GM21423 (cell line): ENCODE measurements around the gene VSIR.

Experiments used
- ATAC-seq: cut with Tn5 transposase; IDR thresholded peaks from one replicate; pipeline ENCODE4 v1.9.1; 2021; ENCODE audit warnings: mild to moderate bottlenecking, moderate library complexity; ENCODE audit not compliant: unreplicated experiment

VSIR gene

DNA sequence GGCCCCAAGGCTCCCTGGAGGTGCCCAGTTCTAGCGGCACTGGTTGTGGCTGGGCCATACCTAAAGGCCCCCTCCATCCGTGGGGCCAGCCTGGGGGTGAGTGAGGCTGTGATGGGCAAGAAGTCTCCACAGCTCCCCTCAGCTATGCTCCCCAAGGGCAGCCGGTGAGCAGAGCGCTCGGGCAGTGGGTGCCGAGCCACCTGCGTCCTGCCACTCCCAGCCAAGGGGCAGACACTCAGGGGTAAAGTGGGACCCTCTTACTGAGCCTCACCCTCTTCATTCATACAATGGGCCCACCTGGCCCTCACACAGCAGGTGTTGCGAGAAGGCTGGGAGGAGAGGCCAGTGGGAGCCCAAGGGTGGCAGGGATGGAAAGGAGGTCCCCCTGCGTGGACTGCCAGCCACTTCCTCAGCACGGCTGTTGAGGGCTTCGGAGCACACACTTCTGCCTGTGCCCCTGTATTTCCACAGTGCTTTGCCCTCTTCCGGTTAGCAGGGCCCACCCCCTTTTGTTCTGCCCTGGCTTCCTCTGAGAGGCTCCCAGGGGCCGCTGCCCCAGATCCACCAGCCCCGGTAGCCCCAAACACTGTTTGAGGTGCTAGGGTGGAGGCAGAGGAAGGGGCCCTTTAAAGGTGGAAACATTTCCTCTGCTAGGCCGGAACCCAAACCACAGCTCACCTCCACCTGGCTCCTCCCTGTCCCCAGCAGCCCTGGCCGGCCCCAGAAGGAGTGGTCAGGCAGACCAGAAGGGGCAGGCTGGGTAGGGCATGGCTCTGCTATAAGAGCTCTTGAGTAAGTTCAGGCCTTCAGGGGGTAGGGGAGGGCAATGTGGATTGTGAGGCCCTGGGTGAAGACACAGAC, 37.4 kb downstream of the VSIR start:
- no peak for ATAC-seq

DNA sequence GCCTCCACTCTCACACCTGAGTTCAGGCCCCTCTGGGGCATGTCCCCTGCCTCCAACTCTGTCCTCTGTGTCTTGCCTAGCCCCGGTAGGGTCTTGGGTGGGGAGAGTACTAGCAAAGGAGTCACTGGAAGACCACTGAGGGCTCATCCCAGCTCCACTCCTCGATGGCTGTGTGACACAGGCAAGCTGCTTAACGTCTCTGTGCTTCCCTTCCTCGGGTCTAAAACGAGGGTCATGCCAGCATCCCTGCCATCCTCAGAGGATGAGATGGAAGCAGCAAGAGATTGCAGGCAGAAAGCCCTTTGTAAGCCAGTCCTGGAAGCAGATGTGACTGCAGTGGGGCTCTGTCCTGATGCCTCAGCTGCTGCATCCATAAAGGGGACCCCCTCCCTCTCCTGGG, 38.5 kb downstream of the VSIR start:
- no peak for ATAC-seq

DNA sequence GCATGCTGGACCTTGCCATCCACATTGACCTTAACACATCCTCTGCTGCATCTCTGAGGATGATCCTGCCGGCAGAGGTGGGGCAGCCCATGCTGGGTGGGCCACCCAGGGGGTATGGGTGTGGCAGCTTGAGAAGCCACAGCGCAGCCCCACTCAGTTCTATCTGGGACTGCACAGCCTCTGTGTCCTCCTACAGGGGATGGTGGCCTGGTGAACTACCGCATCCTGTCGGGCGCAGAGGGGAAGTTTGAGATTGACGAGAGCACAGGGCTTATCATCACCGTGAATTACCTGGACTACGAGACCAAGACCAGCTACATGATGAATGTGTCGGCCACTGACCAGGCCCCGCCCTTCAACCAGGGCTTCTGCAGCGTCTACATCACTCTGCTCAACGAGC, 41.5 kb downstream of the VSIR start:
- no peak for ATAC-seq

DNA sequence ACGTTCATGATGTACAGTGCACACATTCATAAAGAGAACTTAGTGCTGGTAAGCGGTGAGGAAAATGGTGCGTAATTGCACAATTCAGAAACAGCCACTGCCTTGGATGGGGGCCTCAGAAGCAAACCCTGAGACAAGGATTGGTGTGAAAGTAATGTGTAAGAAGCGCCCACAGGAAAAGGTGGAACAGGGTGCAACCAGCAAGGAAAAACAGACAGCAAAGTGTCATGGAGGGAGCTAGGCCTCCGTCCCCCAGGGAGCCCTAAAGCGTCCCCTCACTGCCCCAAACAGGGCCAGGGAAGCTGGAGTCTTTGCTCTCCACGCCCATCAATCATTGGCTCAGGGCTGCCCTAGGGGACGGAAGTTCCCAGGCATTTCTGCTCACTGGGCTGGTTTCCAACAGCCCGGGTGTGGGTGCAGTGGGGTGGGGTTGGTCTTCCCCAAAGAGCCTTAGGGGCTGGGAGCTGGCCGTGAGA, 44.1 kb downstream of the VSIR start:
- ATAC-seq: no peak

DNA sequence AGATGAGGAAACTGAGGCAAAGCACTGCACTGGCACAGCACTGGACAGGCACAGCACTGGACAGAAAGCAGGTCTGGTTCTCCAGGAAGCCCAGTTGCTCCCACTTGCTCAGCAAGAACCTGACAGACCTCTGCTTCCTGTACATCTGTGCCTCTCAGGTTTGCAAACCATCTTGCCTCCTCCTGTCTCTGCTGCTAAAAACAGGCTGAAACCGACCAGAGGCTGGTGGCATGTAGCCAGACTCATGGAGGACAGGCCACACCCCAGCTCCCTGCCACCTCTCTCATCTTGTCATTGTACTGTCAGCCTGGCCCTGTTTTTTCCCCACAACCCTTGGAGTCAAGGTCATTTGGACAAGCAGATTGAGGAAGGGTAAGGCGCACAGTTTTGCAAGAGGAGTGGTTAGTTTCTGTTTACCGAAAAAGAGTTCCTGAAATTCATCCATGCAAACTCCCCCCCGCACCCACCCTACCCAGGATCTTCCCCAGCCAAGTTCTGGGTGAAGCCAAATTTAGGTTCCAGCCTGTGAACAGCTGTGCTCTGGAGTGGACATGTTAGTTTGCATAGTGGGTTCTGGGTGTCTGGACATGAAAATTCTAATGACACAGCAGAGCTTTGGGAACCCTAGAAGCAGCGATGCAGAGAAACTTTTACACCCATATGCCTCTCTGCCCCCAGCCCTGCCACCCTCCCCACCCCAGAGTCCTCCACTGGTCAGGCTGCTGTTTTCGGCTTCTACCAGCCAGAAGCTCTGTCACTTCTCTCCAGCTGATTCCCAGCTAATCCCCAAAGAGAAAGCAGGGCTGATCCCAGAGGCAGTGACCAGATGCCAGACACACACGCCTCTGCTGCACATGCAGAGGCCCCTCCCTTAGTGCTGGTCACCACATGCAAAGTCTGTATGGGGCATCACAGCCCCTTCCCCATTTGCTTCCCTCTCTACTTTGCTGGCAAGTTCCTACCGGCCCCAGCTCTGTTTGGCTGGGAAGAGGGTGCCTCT, 45.3 kb downstream of the VSIR start:
- ATAC-seq: peak; percentile 50

DNA sequence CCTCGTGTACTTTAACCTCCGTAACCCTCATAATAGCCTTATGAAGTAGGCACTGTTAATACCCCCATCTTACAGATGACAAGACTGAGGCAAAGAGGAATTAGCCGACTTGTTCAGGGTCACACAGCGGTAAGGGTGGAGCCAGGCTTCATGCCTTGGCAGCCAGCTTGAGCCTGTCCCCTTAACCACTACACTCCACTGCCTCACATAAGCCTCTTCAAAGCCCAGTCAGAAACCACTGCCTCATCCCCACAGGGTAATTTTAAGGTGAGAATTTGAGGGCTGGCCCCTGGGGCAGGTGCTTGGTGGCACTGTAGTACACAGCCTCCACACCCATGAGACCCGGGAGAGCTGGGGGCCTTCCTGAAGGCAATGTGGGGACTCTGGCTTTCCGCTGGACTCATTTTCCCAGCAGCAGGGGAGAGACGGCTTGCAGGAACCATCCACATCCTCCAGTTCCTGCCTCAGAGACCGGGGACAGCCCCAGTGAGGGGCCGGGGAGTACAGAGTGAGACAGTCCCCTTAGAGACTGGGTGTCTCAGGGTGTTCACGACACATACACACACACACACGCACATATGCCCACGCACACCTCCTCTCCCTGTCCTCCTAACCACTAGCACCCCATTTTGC, 46.1 kb downstream of the VSIR start:
- peak; percentile 39 for ATAC-seq

DNA sequence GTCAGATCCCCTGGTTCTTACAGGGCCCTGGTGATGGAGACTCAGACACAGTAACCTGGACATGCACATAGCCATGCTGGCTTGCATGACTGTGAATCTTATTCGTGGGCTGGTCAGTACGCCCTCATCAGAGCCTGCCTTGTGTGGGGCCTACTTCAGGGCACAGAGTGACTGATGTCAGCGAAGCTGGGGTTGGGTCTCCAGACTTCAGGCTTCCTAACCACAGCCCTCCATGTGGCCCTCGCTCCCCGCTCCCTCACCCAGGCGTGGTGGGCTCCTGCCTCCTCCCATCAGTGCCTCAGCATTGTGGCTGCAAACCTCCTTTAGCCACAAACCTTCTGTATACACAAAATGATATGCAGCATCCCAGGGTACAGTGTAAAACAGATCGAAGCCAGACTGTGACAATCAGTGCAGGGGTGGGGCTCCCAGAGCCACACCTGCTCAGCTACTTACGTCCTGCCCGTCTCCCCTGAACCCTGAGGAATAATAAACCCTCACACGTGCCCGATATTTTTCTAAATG, 46.7 kb downstream of the VSIR start:
- no peak for ATAC-seq

DNA sequence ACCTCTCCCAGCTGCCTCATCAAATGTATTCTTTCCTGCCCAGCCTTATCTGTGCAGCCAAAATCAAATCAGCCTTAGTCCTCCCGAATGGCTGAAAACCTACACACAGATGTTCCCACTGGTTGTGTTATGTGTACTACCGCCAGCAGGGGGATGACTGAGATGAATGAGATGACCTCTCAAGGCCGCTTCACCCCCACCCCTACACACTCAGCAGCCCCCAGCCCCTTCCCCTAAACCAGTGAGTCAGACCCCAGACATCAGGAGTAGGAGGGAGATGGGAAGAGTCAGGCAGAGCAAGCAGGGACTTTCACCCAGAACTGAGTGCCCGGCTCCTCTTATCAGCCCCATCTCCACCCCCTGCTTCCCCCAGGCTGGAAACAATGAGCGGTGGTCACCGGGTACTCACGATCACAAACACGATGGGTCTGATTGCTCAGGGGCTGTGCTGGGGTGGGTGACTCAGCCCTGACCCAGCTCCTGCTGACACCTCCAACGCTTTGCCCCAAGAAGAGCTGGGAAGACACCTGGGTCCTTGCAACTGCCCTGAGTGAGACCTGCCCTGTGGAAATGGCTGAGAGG, 47.2 kb downstream of the VSIR start:
- no peak for ATAC-seq

DNA sequence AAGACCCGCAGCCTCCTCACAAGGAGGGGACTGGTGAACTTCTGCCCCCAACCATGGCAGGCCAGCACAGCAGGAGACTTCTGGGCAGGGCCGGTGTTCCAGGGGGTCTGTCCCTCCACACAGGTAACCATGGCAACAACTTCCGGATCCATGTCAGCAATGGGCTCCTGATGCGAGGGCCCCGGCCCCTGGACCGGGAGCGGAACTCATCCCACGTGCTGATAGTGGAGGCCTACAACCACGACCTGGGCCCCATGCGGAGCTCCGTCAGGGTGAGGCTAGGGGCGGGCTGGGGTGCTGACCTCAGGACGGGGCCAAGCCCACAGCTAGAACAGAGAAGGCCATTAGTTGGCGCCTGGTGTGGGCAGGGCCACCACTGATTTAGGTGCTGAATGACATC, 48.1 kb downstream of the VSIR start:
- no peak for ATAC-seq

DNA sequence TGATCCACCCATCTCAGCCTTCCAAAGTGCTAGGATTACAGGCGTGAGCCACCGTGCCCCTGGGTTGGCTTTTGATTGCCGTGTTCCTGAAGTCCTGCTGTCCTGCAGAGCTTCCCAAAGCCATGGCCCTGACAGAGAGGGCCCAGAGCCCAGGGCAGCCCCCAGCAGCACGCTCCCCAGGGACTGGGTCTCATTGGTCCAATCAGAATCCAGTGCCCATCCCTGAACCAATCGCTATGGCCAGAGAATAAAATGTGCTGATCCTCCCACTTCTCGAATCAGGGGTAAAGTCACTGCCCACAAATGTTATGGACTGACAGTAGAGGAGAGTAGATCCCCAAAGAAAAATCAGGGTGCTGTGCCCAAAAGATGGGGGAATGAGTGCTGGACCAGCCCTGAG, 48.8 kb downstream of the VSIR start:
- no peak for ATAC-seq

DNA sequence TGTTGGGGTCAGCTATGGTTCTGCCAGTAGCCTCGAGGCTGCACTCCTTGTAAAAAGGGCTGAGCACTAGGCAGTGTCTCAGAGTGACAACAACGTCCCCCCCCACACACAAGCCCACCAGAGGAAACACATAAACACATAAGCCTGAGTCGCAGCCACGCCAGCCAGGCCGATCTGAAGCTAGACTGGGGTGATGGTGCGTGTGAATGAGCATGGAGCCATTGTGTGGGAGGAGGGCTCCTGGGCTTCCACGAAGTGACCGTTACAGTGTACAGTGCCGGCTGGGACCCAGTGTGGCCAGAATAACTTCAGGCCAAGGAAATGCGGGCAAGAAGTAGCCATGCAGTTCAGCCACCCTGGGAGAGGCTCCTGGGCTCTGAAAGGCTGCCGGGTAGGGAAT, 50.0 kb downstream of the VSIR start:
- ATAC-seq: no peak

DNA sequence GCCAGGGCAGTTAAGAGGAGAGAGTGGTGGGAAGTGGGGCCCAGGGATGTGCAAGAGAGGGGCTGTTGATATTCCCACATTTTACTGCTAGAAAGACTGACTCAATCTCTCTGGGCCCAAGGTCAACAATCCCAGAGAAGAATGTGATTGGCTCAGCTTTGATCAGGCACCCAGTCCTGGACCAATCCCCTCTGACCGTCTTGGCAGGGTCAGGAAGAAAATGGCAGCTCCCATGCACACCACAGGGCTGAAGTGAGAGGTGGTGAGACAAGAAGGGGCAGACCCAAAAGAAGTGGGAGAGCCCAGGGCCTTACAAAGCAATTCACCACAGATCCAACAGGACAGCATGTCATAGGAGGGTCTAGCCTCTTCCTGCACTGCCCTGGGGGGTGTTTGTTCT, 50.5 kb downstream of the VSIR start:
- no peak for ATAC-seq

DNA sequence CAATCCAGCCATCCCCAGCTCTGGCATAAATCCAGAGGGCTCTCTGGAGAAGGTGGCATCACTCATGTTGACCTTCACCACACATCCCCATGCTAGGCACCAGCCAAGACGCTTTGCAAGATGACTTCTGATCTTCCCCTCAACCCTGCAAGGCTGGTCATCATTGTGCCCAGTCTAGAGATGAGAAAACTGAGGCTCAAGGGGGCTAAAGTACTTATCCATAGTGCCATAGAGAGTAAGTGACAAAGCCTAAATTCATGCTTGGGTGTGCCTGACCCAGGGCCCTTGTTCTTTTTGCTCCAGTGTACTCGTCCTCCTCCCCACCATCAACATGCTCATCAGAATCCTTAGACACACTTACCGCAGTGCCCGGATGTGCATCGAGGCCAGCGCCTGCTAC, 52.0 kb downstream of the VSIR start:
- ATAC-seq: no peak

DNA sequence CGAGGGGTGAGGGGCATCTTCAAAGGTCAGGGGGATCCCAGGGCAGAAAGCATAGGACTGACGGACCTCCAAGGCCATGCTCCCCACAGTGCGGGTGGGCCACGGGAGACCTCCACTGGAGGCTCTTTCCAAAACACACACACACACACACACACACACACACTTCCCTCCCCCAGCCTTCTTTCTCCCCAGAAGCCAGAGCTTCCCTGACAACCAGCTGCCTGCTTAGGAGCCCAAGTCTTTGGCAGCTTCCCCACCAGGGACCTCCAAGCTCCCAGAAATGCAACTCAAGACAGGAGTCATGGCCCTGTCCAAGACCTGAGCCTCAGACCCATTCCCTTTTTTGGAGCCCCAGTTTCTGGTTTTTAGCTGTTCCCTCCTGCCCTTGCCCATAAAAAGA, 53.0 kb downstream of the VSIR start:
- no peak for ATAC-seq

DNA sequence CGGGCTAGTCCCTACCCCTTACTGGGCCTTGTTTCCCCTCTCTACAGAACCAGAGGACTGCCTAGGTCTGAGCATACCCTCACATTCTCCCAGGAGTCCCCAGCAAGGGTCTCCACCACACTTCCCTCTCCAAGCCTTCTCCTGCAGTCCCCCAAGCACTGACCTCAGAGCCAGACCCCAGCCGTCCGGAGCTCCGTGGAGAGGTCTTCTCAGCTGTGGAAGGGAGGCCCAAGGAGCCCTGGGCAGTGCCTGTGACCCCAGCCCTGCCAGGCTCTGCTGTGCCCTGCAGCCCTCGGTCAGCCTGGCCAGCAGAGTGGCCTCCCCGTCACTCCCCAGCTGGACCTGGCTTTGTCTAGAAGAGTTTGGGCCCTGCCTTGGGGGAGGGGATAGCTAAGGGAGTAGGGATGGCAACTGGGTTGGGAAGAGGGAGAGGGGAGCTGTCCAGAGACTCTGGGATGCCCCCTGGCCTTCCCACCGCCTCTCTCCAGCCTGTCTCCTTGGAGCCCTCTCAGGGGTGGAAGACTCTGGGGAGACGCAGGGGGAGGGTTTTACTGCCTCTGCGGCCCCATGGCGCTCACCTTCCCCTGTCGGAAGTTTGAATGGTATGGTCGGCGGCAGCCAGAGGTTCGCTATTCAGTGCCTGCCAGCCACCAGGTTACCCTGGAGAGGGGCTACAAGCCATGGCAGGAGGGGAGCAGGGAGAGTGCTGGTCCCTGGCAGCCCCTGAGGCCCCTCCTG, 53.7 kb downstream of the VSIR start, which contains the start of gene C10orf105:
TSS of gene C10orf105 (minus strand) at position 315 of the 738 bp plus-strand sequence. CDS start 3,441 bp downstream, outside the sequence.
- no peak for ATAC-seq

DNA sequence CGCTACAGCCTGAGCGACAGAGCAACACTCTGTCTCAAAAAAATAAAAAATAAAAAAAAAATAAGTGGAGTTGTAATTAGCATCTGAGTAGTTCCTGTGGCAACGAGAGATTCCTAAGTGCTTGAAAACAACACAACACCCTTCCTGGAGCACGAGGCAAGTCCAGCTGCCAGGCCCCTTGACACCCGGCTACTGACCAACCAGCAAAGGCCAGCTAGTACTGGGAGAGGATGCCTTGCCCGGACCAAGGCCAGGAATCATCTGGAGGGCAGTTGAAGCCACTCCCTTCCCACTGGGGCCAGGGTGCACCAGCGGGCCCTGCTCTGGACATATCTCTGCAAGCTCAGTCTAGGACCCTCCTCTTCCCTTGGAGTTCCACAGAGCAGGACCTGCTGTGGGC, 54.3 kb downstream of the VSIR start:
- ATAC-seq: no peak

DNA sequence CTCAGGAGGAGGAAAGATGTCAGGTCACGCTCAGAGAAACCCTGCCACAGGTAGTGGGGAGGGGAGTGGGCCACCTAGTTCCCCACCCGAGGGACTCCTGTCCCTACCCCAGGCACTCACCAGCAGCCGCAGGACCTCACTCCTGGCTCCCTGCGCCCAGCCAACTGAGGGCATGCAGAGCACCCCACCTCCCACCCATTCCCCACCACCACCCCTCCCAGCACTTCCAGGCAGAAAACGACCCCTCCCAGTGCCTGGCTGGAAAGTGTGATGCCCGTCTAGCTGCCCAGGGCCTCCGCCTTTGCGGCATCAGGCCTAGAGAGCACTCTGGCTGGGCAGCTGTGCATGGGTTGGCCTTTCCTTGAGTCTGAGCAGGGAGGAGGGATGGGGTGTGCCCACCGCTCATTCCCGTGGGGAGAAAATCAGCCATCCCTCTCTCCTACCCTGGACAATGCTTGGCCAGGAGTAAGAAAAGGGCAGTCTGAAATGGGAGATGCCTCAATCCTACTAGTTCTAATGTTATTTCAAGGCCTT, 55.1 kb downstream of the VSIR start:
- no peak for ATAC-seq

DNA sequence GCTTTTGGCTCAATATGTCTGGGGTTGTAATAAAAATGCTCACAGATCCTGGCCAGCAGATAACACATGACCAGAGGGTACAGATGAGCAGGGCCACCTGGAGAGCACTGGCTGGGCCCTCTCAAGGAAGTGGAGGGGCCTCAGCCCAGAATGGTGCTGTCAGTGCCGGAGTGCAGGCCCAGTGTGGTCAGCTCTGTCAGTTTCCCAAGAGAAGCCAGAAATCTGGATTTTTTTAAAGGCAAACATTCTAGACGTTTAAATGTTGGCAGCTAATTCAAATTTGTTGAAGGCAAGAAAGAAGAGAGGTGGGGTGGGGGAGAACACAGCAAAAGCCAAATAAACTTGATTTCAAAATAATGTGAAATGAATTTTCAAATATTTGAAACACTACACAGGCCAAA, 55.8 kb downstream of the VSIR start:
- no peak for ATAC-seq

DNA sequence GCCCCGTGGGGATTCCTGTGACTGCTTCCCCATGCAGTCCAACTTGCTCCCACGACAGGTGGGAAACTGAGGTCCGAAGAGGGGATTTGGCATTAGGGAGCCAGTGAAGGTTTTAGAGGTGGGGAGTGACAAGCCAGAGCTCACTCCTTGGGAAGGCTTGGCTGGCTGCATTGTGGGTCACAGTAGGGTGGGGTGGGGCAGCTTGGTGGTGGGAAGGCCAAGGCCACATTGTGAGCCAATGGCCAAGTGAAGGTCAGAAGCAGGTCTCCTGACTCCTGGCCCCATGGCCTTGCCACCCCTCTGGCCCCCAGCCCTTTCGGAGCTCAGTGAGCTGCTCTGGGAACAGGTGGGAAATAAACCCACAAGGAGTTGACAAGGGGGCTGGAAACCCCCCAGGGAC, 56.3 kb downstream of the VSIR start:
- ATAC-seq: no peak

DNA sequence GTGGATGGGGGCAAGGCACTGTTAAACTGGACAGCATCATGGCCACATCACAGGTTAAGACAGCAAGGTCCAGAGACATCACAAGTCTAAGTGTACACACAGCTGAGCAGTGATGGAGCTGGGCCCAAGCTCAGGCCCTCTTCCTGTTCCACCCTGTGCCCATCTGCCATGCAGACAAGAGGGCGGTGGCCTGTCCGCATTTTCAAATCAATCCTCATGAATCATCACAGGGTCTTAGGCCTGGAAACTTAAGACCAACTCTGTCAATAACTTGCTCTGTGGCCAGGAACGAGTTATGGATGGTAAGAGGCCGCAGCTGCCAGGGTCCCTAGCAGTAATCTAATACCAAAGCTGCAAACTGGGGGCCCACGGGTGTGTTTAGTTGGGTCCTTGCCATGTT, 56.9 kb downstream of the VSIR start:
- no peak for ATAC-seq
